ENCODE results near the gene IGLL5.

IGLL5 gene

GRCh38 chr22:22927196-22927887 is 39.7 kb downstream of the IGLL5 start:
- no peak for DNase-seq (ENCODE audit: low read depth)

DNA sequence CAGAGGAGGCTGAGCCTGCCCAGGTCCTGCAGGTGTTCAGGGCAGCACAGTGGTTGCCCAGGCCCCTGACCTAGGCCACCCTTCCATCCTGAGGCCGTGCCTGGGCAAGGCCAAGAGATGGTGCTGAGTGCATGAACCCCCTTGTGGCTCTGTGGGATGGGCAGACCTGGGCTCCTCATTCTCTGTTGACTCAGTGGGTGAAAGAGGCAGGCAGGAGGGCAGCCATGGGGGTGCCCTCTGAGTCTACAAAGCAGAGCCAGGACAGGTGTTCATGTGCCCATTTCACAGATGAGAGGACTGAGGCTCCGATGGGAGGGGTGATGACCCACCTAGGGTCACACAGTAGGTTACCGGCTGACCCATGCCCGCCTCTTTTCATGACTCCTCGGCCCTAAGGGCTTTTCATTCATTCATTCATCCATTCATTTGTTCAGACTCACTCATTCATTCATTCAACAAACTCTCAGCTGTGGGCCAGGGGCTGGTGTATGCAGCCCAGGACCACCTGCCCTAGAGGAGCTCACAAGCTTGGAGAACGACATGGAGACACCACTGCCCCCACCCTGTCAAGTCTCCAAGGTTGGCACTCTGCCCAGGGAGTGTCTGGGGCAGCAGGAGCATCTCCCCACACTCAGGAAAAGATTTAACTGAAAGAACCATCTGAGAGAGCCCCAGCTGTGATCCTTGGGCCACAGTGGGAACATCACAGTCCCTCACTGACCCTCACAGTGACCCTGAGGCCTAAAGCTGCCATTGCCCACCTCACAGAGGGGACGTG is 40.5 kb downstream of the IGLL5 start:
- DNase-seq (ENCODE audit: low read depth), result no peak

GRCh38 chr22:22928666-22929380 is 41.2 kb downstream of the IGLL5 start:
- DNase-seq (ENCODE audit: low read depth), result peak; percentile 22

DNA sequence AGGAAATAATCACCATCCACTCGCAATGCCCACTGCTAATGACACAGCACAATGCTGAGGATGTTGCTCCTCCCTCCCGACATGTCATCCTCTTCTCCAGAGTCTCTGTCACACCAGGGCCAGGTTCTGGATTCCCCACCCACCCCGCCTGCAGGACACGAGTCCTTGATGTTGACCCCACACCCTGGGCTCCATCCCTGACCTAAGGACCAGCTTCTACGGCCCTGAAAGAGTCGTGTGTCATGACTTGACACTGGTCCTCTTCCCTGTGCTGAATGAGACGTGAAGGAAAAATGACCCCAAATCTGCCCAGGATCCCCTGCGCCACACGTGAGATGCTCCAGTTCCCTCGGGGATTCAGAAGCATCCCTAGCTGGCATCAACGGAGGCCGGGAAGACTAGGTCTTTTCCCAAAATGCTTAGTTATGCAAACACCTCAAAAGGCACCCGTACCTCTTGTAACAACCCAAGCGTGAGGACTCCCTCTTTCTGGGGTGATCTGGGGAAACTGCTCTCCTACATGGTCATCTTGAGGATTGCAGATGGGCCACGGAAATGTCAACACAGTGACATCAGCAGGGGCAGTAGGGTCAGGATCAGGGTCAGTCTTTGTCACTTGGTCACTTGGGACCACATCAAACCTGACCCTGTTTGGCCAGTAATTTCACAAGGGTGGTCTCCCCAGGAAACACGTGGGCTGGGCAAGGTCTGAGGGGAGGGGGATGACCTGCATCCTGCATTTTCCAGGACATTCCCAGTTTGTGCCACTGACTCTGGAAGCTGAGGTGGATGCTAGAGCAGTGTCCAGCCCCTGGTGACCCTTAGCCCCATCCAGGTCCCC is 42.0 kb downstream of the IGLL5 start:
- no peak for DNase-seq (ENCODE audit: low read depth)

- no peak for DNase-seq (ENCODE audit: low read depth)
Measured at GRCh38 chr22:22930222-22930497, 42.5 kb downstream of the IGLL5 start.

- no peak for DNase-seq (ENCODE audit: low read depth)
Measured at GRCh38 chr22:22930571-22931556, 43.2 kb downstream of the IGLL5 start.

- DNase-seq (ENCODE audit: low read depth), result no peak
Measured at GRCh38 chr22:22931557-22932270, 44.1 kb downstream of the IGLL5 start.

DNA sequence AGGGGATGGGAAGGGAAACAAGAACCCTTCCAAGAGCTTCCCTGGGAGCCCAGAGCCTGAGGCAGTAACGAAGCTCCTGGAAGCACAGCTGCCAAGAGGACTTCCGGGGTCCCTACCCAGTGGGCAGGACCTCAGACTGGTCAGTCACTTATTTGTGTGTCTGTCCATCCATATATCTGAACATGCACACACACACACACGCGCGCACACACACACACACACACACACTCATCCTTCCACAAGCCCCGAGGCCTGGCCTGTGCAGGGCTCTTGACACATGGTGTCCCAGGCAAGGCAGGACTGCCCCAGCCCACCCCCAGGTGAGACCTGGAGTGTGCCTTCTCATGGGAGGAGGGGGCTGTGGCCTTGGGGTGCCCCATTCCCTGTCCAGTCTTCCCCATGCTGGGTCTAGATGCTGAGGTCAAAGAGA is 44.9 kb downstream of the IGLL5 start:
- no peak for DNase-seq (ENCODE audit: low read depth)

- DNase-seq (ENCODE audit: low read depth), result no peak
Measured at GRCh38 chr22:22933100-22933806, 45.6 kb downstream of the IGLL5 start.

DNA sequence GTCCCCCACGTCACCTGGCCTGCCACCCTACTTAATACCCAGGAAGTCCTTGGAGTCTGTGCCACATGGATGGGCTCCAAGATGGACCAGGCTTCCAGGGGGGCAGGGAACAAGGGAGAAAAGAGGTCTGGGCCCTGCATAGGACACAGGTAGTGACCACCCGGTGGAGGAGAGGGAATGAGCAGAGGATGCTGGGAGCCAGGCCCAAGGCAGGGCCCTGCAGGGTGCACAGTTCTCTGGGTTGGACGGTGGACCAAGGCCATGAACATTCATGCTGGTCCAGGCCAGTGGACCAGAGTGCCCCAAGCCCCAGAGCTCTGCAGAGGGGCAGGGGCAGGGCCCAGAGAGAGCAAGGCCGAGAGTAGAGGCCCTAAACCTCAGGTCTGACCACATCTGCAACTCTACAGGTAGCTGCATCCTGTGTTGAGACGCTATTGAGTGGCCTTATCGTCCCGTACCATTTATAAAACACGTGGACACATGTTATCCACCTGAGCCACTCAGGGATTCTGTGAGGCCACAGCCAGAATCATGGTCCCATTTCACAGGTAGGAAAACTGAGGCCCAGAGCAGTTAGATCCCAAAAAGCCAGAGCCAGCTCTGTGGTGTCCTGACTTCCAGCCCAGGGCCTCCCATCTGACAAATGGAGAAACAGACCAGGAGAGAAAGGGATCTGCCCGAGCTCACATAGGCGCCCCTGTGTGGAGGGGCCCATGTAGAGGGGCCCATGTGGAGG is 46.4 kb downstream of the IGLL5 start:
- no peak for DNase-seq (ENCODE audit: low read depth)

GRCh38 chr22:22934543-22935055 is 47.0 kb downstream of the IGLL5 start:
- DNase-seq (ENCODE audit: low read depth), result no peak

GRCh38 chr22:22935056-22935545 is 47.5 kb downstream of the IGLL5 start:
- DNase-seq (ENCODE audit: low read depth), result no peak

- DNase-seq (ENCODE audit: low read depth), result no peak
Measured at GRCh38 chr22:22935546-22936157, 48.0 kb downstream of the IGLL5 start.

- no peak for DNase-seq (ENCODE audit: low read depth)
Measured at GRCh38 chr22:22936180-22936914, 48.7 kb downstream of the IGLL5 start.

- DNase-seq (ENCODE audit: low read depth), result no peak
Measured at GRCh38 chr22:22936915-22937656, 49.5 kb downstream of the IGLL5 start.

DNA sequence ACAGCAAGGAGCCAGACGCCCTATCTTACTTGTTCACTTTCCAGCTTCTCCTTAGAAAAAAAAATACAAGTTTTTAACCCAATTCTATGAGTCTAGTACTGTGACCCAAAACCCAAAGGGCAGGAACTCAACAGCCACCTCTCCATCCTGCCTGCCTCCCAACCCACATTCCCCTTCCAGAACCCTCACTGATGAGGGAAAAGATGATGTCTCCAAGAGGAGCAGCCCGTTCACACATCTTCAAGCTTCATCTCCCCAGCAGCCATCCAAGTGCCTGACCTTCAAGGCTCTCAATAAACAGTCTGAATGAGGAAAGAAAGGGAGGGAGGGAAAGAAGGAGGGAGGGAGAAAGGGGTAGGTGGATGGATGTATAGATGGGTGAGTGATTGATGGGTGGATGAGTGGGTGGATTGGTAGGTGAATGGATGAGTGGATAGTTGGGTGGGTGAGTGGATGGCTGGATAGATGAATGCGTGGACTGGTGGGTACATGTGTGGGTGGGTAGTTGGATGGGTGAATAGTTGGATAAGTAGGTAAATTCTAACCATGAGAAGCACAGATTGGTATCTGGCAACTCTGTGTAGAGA is 50.4 kb downstream of the IGLL5 start:
- no peak for DNase-seq (ENCODE audit: low read depth)
